ENCODE results near the gene ZNF491.

The ZNF491 gene

DNA sequence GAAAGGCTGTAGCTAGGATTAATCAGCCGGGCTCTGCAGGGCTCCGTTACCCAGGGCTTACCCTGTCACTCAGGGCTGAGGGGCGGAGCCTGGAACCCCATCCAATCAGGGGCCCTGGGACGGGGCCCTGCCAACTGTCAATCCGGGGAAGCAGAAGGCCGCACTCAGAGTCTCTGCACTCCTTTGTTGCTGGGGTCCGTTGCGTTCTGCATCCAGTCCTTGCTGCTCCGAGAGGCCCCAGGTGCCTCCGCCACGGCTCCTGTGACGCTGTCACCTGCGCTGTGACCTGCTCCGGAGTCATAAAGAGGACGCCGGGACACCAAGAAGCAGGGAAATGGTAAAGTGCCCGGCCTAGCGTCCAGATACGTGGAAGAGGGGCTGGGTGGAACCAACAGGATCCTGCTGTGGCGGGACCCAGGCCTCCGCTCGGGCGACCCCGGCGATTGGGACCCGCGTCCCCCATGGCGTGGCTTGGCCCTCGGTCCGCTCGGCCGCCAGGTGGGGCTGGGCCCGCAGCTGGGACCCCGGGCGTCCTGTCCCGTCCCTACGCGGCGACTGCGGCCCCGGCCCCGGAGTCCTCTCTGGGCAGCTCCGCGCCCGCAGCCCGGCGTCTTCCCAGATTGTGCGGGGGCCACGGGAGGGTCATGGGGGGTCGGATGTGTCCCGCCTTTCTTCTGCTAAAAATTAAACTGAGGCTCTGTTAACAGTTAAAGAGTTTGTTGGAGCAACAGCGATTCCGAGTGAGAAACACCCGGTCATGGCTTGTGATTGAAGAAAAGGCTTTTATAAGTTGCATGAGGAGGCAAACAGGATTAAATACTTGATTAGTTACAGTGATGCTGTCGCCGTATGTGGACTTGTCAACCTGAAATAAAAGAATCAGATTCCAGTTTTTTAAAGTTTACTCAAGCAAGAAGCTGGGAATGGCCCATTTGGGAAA, at the start of gene ZNF491:
Gene ZNF491 (plus strand): TSS at position 133 of the 940 bp plus-strand sequence. CDS start 7,431 bp downstream, outside the sequence.
- TF ChIP-seq, protein P1, sequence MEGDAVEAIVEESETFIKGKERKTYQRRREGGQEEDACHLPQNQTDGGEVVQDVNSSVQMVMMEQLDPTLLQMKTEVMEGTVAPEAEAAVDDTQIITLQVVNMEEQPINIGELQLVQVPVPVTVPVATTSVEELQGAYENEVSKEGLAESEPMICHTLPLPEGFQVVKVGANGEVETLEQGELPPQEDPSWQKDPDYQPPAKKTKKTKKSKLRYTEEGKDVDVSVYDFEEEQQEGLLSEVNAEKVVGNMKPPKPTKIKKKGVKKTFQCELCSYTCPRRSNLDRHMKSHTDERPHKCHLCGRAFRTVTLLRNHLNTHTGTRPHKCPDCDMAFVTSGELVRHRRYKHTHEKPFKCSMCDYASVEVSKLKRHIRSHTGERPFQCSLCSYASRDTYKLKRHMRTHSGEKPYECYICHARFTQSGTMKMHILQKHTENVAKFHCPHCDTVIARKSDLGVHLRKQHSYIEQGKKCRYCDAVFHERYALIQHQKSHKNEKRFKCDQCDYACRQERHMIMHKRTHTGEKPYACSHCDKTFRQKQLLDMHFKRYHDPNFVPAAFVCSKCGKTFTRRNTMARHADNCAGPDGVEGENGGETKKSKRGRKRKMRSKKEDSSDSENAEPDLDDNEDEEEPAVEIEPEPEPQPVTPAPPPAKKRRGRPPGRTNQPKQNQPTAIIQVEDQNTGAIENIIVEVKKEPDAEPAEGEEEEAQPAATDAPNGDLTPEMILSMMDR (IDR thresholded peaks at IDR 0.05; ENCODE audit: low read depth, low read length): no peak
- peak within 1 kb of the TSS; percentile 74 for H3K4me3 ChIP-seq (ENCODE audit: low read depth, low read length)

DNA sequence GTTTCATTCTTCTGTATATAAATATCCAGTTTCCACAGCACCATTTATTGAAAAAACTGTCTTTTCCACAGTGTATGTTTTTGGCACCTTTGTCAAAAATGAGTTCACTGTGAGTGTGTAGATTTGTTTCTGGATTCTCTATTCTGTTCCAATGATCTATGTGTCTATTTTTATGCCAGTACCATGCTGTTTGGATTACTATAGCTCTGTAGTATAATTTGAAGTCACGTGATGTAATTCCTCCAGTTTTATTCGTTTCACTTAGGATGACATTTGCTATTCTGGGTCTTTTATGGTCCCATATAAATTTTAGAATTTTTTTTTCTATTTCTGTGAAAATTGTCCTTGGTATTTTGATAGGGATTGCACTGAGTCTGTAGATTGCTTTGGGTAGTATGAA, 48.6 kb upstream of the ZNF491 start:
- H3K4me3 ChIP-seq (ENCODE audit: low read depth, low read length): no peak overlapping the region
- TF ChIP-seq, protein P1 (IDR thresholded peaks at IDR 0.05; ENCODE audit: low read depth, low read length): no peak

DNA sequence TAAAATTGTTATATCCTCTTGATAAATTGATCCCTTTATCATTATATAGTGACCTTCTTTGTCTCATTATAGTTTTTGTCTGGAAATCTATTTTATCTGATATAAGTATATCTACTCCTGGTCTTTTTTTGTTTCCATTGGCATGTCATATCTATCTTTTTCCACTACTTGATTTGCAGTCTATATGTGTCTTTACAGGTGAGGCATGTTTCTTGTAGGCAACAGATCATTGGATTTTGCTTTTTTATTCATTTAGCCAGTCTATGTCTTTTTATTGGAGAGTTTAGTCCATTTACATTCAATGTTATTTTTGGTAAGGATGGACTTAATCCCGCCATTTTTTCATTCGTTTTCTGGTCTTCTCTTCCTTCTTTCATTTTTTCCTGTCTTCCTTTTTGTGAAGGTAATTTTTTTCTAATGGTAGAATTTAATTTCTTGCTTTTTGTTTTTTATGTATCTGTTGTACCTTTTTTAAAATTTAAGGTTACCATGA, 46.0 kb upstream of the ZNF491 start:
- TF ChIP-seq, protein P1 (IDR thresholded peaks at IDR 0.05; ENCODE audit: low read depth, low read length): no peak
- H3K4me3 ChIP-seq (ENCODE audit: low read depth, low read length): no peak overlapping the region

DNA sequence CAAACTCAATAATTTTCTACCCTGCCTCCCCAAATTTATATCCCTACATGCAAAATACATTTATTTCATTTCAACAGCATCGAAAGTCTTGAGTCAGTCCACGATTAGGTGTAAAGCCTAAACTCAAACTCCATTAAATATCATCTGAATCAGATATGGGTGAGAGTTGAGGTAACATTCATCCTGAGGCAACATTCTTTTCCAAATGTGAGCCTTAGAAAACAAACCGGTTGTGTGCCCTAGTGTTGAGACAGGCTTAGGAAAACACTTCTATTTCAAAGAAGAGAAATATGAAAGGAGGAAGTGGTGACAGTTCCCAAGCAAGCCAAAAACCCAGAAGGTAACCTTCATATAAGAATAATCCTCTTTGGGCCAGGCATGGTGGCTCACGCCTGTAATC, 43.7 kb upstream of the ZNF491 start:
- TF ChIP-seq, protein P1 (IDR thresholded peaks at IDR 0.05; ENCODE audit: low read depth, low read length): no peak
- no peak overlapping the region for H3K4me3 ChIP-seq (ENCODE audit: low read depth, low read length)

DNA sequence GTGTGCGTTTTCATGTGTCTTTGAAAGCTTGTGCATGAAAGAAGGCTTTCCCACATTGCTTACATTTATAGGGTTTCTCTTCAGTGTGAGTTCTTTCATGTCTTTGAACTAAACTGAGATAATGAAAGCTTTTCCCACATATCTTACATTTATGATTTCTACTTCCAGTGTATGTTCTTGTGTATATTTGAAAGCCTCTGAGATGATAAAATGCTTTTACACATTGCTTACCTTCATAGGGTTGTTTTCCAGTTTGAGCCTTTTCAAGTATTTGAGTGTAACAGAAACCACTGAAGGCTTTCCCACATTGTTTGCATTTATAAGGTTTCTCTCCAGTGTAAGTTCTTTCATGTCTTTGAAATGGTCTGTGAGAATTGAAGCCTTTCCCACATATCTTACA, 41.4 kb upstream of the ZNF491 start:
- TF ChIP-seq, protein P1 (IDR thresholded peaks at IDR 0.05; ENCODE audit: low read depth, low read length): no peak
- H3K4me3 ChIP-seq (ENCODE audit: low read depth, low read length): no peak overlapping the region

DNA sequence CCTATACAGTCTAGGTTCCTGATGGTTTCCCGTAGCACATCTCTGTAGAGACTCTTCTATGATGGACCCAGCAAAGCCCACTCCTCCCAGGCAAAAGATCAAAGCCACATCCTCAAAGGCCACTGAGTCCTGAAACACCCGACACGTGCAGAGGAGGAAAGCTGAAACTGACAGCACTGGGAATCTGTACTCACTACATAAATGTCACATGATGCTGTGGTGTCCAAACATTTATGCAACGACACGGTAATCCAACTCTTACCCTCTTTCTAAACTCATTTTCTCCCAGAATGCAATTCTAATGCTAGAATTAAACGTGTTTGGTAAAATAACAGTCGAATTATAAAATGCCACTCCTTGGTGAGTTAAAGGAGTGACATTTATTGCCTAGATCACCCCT, 38.5 kb upstream of the ZNF491 start:
- TF ChIP-seq, protein P1 (IDR thresholded peaks at IDR 0.05; ENCODE audit: low read depth, low read length): no peak
- no peak overlapping the region for H3K4me3 ChIP-seq (ENCODE audit: low read depth, low read length)

DNA sequence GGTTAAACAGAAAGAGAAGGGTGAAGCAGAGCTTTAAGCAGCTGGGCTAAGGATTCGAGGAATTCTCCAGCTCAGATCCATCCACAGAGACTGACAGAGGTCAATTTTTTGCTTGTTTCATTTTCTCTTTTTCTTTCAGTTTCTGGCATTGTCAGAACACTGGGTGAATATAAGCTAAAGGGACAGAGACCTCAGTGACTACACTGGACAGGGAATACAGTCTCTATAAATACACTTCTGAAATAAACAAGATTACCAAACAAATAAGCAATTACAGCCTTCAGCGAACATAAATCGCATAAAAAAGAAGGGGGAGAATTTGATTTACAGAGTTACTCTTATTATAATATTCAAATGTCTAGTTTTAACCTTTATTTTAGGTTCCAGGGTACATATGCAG, 35.2 kb upstream of the ZNF491 start:
- TF ChIP-seq, protein P1 (IDR thresholded peaks at IDR 0.05; ENCODE audit: low read depth, low read length): no peak
- H3K4me3 ChIP-seq (ENCODE audit: low read depth, low read length): no peak overlapping the region
